WTC11 (cell line): ENCODE results near the gene IRF8.

Source experiments
- CREB1 ChIP-seq: sonication (generic); formaldehyde crosslinking; IDR thresholded peaks from 2 replicates; pipeline ENCODE4 v1.8.0; 2023; ENCODE audit warnings: mild to moderate bottlenecking, missing genetic modification reagents
- CTCF ChIP-seq: fragments of 200-600 bp; IDR thresholded peaks from 2 replicates; pipeline ENCODE4 v1.8.0; 2022; ENCODE audit warnings: antibody characterized with exemption
- ERG ChIP-seq: fragments of 250-450 bp; sonication (Bioruptor Pico); IDR thresholded peaks from 2 replicates; pipeline ENCODE4 v1.8.0; 2021; ENCODE audit warnings: mild to moderate bottlenecking
- ESRRA ChIP-seq: sonication (generic); formaldehyde crosslinking; IDR thresholded peaks from 2 replicates; pipeline ENCODE4 v1.8.1; 2022; ENCODE audit warnings: mild to moderate bottlenecking, missing genetic modification reagents, borderline replicate concordance
- FOXJ3 ChIP-seq: sonication (generic); formaldehyde crosslinking; IDR thresholded peaks from 2 replicates; pipeline ENCODE4 v1.9.0; 2021; ENCODE audit warnings: missing genetic modification reagents, mild to moderate bottlenecking, borderline replicate concordance
- IRF1 ChIP-seq: sonication (generic); formaldehyde crosslinking; IDR thresholded peaks from 2 replicates; pipeline ENCODE4 v1.8.0; 2023; ENCODE audit warnings: missing genetic modification reagents
- MAX ChIP-seq: sonication (generic); formaldehyde crosslinking; IDR thresholded peaks from 2 replicates; pipeline ENCODE4 v1.8.0; 2022; ENCODE audit warnings: mild to moderate bottlenecking, missing genetic modification reagents
- NR1H2 ChIP-seq: sonication (generic); formaldehyde crosslinking; IDR thresholded peaks from 2 replicates; pipeline ENCODE4 v1.9.0; 2021; ENCODE audit warnings: mild to moderate bottlenecking, moderate library complexity, missing genetic modification reagents
- PRDM15 ChIP-seq: sonication (generic); formaldehyde crosslinking; IDR thresholded peaks from 2 replicates; pipeline ENCODE4 v1.8.0; 2022; ENCODE audit warnings: missing genetic modification reagents
- RELA ChIP-seq: sonication (generic); formaldehyde crosslinking; IDR thresholded peaks from 2 replicates; pipeline ENCODE4 v1.8.1; 2022; ENCODE audit warnings: missing genetic modification reagents, mild to moderate bottlenecking, borderline replicate concordance
- STAT6 ChIP-seq: sonication (generic); formaldehyde crosslinking; conservative IDR thresholded peaks from 2 replicates; pipeline ENCODE4 v1.8.1; 2023; ENCODE audit warnings: mild to moderate bottlenecking, low read depth, missing genetic modification reagents, moderate library complexity
- ZBTB21 ChIP-seq: sonication (generic); formaldehyde crosslinking; IDR thresholded peaks from 2 replicates; pipeline ENCODE4 v1.8.1; 2023; ENCODE audit warnings: mild to moderate bottlenecking, missing genetic modification reagents, borderline replicate concordance
- ZBTB43 ChIP-seq: sonication (generic); formaldehyde crosslinking; IDR thresholded peaks from 2 replicates; pipeline ENCODE4 v1.8.1; 2023; ENCODE audit warnings: mild to moderate bottlenecking, missing genetic modification reagents
- ZNF121 ChIP-seq: sonication (generic); formaldehyde crosslinking; IDR thresholded peaks from 2 replicates; pipeline ENCODE4 v1.8.0; 2023; ENCODE audit warnings: missing genetic modification reagents

GRCh38 chr16:85857406-85857805 lies 41.6 kb upstream of the IRF8 start:
- TF ChIP-seq CTCF (no peak), ERG (CRISPR knock-in tag) (no peak), PRDM15 (CRISPR knock-in tag) (no peak), CREB1 (no peak), ZBTB21 (CRISPR knock-in tag) (no peak), ZBTB43 (CRISPR knock-in tag) (no peak), STAT6 (no peak), RELA (CRISPR knock-in tag) (no peak), MAX (CRISPR knock-in tag) (no peak), ESRRA (CRISPR knock-in tag) (no peak), FOXJ3 (CRISPR knock-in tag) (no peak), NR1H2 (no peak), ZNF121 (CRISPR knock-in tag) (no peak), IRF1 (no peak)
